Measurements from ENCODE around the gene SUPT3H. TPM values are rescaled to one million over a fixed set of nuclear protein-coding genes. Genes with fewer than 3 reads are reported as not detected.

SUPT3H gene
- total RNA-seq, 3 donors from 2014 or later: 6.9 to 15.1 (median 13.6) TPM

DNA sequence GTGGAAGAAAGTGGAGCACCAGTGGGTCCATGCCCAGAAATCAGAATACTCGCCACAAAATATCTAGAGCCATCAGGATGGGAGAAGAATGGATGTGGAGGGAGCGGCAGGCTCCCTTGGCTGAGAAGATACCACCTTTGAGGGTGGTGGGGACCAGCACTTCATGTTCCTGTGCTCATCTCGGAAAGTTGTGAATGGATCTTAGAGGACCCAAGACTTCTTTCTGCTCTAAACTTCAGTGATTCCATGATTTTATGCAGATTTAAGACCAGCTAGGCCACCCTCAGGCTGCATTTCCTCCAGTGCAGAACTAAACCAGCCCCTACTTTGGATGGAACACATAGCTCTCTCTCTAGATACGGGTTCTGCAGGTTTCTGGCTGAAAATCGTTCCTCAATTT, 573.7 kb downstream of the SUPT3H start:
- no peak for DNase-seq (ENCODE audit: low spot score in 2 of 2)
- Histone ChIP-seq H3K27me3 (no peaks in the 10 kb centered on the region), H3K36me3 (no peaks in the 10 kb centered on the region), H3K9me3 (no peaks in the 10 kb centered on the region), H3K4me1 (peaks cover 0 to 7% of the 10 kb centered on the region in 2 donors), H3K27ac (no peak overlapping the region), H3K4me3 (no peak overlapping the region)
- intact Hi-C loops (cut with DNase I; ENCODE audit: low total_unique reads): no loop called here
- TF ChIP-seq POLR2AphosphoS5 (IDR thresholded peaks at IDR 0.05): no peak
- no peak for TF ChIP-seq POLR2A (IDR thresholded peaks at IDR 0.05)
- no peak for TF ChIP-seq CTCF (IDR thresholded peaks at IDR 0.05)

DNA sequence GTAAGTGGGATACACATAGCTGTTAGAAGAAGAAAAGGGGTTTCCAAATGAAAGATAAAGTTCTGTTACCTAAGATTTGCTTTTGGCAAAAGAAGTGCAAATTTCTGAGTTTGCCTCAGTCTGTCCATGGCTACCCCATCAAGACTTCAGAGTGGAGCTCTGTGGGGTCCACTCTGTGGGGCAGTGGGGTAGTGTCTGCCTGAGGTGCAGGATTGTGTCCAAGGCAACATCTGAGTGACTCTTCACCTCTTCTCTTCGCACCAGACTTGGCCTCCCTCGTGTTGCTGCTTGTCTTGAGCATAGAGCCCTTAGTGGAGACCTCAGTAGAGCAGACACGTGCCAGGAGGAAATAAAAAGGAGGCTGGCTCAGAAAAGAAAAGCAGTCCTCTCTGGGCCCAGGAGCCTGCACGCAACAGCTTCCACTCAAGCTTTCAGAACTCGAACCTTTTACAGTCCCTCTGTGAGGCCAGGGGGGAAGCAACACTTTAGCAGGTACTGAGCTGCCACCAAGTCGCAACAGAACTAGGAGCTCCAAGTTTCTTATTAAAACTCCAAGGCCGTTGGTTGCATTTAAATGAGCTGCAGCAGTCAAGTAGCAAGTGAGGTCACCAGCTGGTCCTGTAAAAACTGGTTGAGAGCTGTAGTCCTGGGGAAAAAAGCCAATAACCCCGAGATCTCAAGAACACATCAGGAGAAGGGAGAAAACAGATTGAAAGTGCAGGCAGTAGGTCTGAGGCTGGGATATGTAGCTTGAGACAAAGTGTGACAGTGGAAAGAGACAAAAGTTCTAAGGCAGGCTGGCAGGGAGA, 576.7 kb downstream of the SUPT3H start:
- no peak overlapping the region for H3K27ac ChIP-seq
- H3K36me3 ChIP-seq: no peaks in the 10 kb centered on the region
- H3K9me3 ChIP-seq: no peaks in the 10 kb centered on the region
- no peak for DNase-seq (ENCODE audit: low spot score in 2 of 2)
- H3K4me1 ChIP-seq: peaks cover 0 to 7% of the 10 kb centered on the region in 2 donors
- H3K27me3 ChIP-seq: no peaks in the 10 kb centered on the region
- intact Hi-C loops (cut with DNase I; ENCODE audit: low total_unique reads): no loop called here
- TF ChIP-seq POLR2A (IDR thresholded peaks at IDR 0.05): no peak
- no peak for TF ChIP-seq CTCF (IDR thresholded peaks at IDR 0.05)
- TF ChIP-seq POLR2AphosphoS5 (IDR thresholded peaks at IDR 0.05): no peak
- no peak overlapping the region for H3K4me3 ChIP-seq

GRCh38 chr6:44800171-44800783, 577.5 kb downstream of the SUPT3H start:
- intact Hi-C loops (cut with DNase I; ENCODE audit: low total_unique reads): no loop called here
- Histone ChIP-seq H3K4me1 (peaks cover 0 to 7% of the 10 kb centered on the region in 2 donors), H3K9me3 (no peaks in the 10 kb centered on the region), H3K36me3 (no peaks in the 10 kb centered on the region), H3K4me3 (no peak overlapping the region), H3K27ac (peak overlapping the region in 1 of 2 donors; percentile 13), H3K27me3 (no peaks in the 10 kb centered on the region)
- TF ChIP-seq POLR2A (IDR thresholded peaks at IDR 0.05) (no peak), POLR2AphosphoS5 (IDR thresholded peaks at IDR 0.05) (no peak), CTCF (IDR thresholded peaks at IDR 0.05) (no peak)
- peak in 1 of 2 donors; percentile 43 for DNase-seq (ENCODE audit: low spot score in 2 of 2)

DNA sequence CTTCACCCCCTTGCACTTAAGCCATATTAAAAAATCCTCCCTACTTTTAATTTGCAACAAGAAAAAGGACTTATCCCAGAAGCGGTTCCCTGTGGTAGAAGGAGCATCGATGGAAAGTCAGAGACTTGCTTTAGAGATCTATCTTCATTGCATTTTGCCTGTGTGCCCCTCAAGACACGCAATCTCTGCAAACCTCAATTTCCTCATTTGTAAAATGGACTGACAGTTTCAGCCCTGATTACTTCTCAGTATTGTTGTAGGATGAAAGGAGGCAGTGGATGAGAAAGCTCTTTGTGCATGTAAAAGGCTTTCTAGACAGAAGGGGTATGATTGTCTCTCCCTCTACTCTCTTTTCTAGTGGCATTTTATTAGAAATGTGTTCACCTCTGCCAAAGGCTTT, 580.0 kb downstream of the SUPT3H start:
- H3K9me3 ChIP-seq: no peaks in the 10 kb centered on the region
- H3K27me3 ChIP-seq: no peaks in the 10 kb centered on the region
- TF ChIP-seq POLR2AphosphoS5 (IDR thresholded peaks at IDR 0.05) (no peak), POLR2A (IDR thresholded peaks at IDR 0.05) (no peak), CTCF (IDR thresholded peaks at IDR 0.05) (no peak)
- H3K27ac ChIP-seq: no peak overlapping the region
- H3K4me3 ChIP-seq: no peak overlapping the region
- no peak for DNase-seq (ENCODE audit: low spot score in 2 of 2)
- intact Hi-C loops (cut with DNase I; ENCODE audit: low total_unique reads): no loop called here
- H3K36me3 ChIP-seq: no peaks in the 10 kb centered on the region
- peaks cover 0 to 7% of the 10 kb centered on the region in 2 donors for H3K4me1 ChIP-seq

GRCh38 chr6:44795326-44795725, 582.4 kb downstream of the SUPT3H start:
- intact Hi-C loops (cut with DNase I; ENCODE audit: low total_unique reads): no loop called here
- no peaks in the 10 kb centered on the region for H3K36me3 ChIP-seq
- TF ChIP-seq POLR2AphosphoS5 (IDR thresholded peaks at IDR 0.05) (no peak), CTCF (IDR thresholded peaks at IDR 0.05) (no peak), POLR2A (IDR thresholded peaks at IDR 0.05) (no peak)

More at GRCh38 chr6:44795326-44795725, 582.4 kb downstream of the SUPT3H start:
- no peak for DNase-seq (ENCODE audit: low spot score in 2 of 2)
- no peaks in the 10 kb centered on the region for H3K27me3 ChIP-seq
- no peak overlapping the region for H3K4me3 ChIP-seq
- H3K27ac ChIP-seq: no peak overlapping the region
- no peaks in the 10 kb centered on the region for H3K9me3 ChIP-seq
- peaks cover 0 to under 1% of the 10 kb centered on the region in 2 donors for H3K4me1 ChIP-seq

All from breast epithelium (tissue), 4 donors.